GM20431 (cell line): Measurements from ENCODE around the gene PPP2R3A.
"Not testable (repeated sequence)": the region's sequence is repeated elsewhere in the genome, so short reads cannot be mapped to it uniquely, and the experiment has no call there.

Experiments used
- in situ Hi-C: fragments of 300-500 bp; cut with MseI, MboI; formaldehyde crosslinking; loops from one replicate; pipeline ENCODE4 v1.15.0; 2020; ENCODE audit warnings: low sequenced_read_pairs; ENCODE audit not compliant: unreplicated experiment

The PPP2R3A gene

GRCh38 chr3:136189859-136190617, 224.5 kb downstream of the PPP2R3A start:
- in situ Hi-C loops = no loop called here

- in situ Hi-C loops = not testable (repeated sequence)
Measured at GRCh38 chr3:136192195-136192594, 226.7 kb downstream of the PPP2R3A start.

DNA sequence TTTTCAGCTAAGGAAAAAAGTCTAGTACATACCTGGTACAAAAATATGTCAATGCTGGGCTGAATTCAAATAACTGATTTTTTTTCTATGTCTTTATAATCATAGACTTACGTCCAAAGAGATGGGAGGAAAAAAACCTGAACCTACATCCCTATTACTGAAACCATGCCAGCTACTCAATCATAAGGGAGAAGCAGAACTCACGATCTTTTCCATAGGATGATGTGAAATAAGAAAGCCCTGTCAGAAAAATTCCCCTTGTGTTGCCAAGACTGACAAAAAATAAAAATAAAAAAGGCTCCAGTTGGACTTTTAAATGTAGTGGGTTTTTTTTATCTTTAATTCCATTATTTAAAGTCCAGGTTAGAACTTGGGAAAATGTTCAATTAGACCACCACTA, 227.3 kb downstream of the PPP2R3A start:
- in situ Hi-C loops = no loop called here

GRCh38 chr3:136193278-136194054, 227.9 kb downstream of the PPP2R3A start:
- in situ Hi-C loops = no loop called here

DNA sequence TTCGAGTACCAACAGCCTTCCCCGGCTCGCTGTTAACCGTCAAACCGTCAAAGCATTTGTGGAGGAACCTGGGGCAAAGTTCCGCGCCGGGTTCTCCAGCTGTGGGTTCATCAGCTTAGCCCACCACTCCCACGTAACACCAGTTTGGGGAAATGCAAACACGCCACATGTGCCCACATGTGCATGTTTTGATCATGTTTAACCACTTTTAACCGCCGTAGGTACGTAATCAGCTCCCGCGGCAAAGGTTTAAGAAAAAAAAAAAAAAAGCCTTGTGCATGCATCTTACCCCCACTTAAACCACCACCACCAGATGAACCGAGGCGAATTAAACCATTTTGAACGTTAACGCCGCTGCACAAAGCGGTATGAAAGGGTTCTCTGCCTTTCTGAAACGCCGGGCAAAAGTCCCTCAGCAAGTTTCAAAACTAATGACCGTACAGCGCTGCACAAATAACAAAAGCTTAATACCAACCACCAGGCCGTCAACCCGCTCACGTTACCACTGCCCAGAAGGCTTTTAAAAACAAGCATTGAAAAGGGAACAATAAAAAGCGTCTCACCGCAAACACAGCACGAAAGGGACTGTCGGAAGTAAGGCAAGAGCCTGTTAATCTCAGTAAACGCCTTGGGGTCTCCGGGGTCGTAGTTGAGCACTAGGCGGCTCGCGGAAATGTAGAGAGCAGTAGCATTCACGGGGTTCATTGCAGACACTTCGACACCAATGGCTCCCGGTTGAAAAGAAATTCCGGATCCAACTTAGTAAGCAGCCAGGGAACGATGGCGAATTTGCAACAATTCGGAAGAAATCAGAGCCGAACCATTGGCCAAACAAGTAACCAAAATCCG, 229.1 kb downstream of the PPP2R3A start:
- in situ Hi-C loops = no loop called here

- in situ Hi-C loops = no loop called here
Measured at GRCh38 chr3:136195258-136196063, 229.9 kb downstream of the PPP2R3A start.

GRCh38 chr3:136196064-136196400, 230.5 kb downstream of the PPP2R3A start, which contains the start of gene MSL2:
Gene MSL2, minus strand, starts transcription at chr3:136196335. Its CDS starts 1,222 bp downstream, at chr3:136195113.
- in situ Hi-C loops = no loop called here

GRCh38 chr3:136196401-136197158, 231.1 kb downstream of the PPP2R3A start:
- in situ Hi-C loops = no loop called here

GRCh38 chr3:136197159-136197793, 231.7 kb downstream of the PPP2R3A start:
- in situ Hi-C loops = no loop called here
